H9 (cell line): ENCODE measurements around the gene GJB2. TPM values are rescaled to one million over a fixed set of nuclear protein-coding genes. Genes with fewer than 3 reads are reported as not detected.

ENCODE experiments used
- DNase-seq: peaks from one replicate; pipeline ENCODE4 v3.0.0-alpha.2; 2017
- H2AFZ ChIP-seq: one replicate; pipeline ENCODE4 v1.6.1; 2013; ENCODE audit warnings: mild to moderate bottlenecking, low read length, control low read depth, moderate library complexity
- H2AK5ac ChIP-seq: 2 replicates; pipeline ENCODE4 v1.6.1; 2013; ENCODE audit warnings: low read length, control low read depth, mixed read lengths; ENCODE audit not compliant: insufficient read length
- H2BK120ac ChIP-seq: one replicate; pipeline ENCODE4 v1.6.1; 2013; ENCODE audit warnings: low read depth, mild to moderate bottlenecking, low read length, control low read depth, inconsistent platforms; ENCODE audit not compliant: poor library complexity, severe bottlenecking
- H2BK12ac ChIP-seq: 2 replicates; pipeline ENCODE4 v1.6.1; 2013; ENCODE audit warnings: low read length, control low read depth, mixed read lengths, low read depth; ENCODE audit not compliant: insufficient read length
- H2BK15ac ChIP-seq: 2 replicates; pipeline ENCODE4 v1.6.1; 2013; ENCODE audit warnings: low read depth, low read length, control low read depth
- H2BK20ac ChIP-seq: one replicate; pipeline ENCODE4 v1.6.1; 2013; ENCODE audit warnings: low read depth, mild to moderate bottlenecking, low read length, control low read depth, inconsistent platforms; ENCODE audit not compliant: poor library complexity, severe bottlenecking
- H2BK5ac ChIP-seq: 2 replicates; pipeline ENCODE4 v1.6.1; 2013; ENCODE audit warnings: low read length, control low read depth, mixed read lengths; ENCODE audit not compliant: insufficient read length
- H3K14ac ChIP-seq: 2 replicates; pipeline ENCODE4 v1.6.1; 2013; ENCODE audit warnings: low read length, control low read depth; ENCODE audit not compliant: insufficient read depth
- H3K18ac ChIP-seq: 2 replicates; pipeline ENCODE4 v1.6.1; 2013; ENCODE audit warnings: low read depth, mild to moderate bottlenecking, mixed read lengths, low read length, control low read depth; ENCODE audit not compliant: insufficient read length
- H3K23ac ChIP-seq: 2 replicates; pipeline ENCODE4 v1.6.1; 2013; ENCODE audit warnings: low read length, control low read depth, mixed read lengths, low read depth; ENCODE audit not compliant: insufficient read length
- H3K23me2 ChIP-seq: 2 replicates; pipeline ENCODE4 v1.6.1; 2013; ENCODE audit warnings: low read depth, mild to moderate bottlenecking, mixed read lengths, low read length, control low read depth; ENCODE audit not compliant: insufficient read length, poor library complexity, severe bottlenecking
- H3K27ac ChIP-seq: 2 replicates; pipeline ENCODE4 v1.5.1; 2013; ENCODE audit warnings: low read length, control low read depth, mixed read lengths, low read depth; ENCODE audit not compliant: insufficient read length
- H3K27me3 ChIP-seq: 2 replicates; pipeline ENCODE4 v1.6.1; 2013; ENCODE audit warnings: low read length, control low read depth, inconsistent platforms; ENCODE audit not compliant: insufficient read depth
- H3K4ac ChIP-seq: 2 replicates; pipeline ENCODE4 v1.6.1; 2013; ENCODE audit warnings: low read depth, mild to moderate bottlenecking, control low read depth, inconsistent platforms, low read length, moderate library complexity
- H3K4me1 ChIP-seq: 2 replicates; pipeline ENCODE4 v1.6.1; 2013; ENCODE audit warnings: low read length, control low read depth, inconsistent platforms; ENCODE audit not compliant: insufficient read depth
- H3K4me2 ChIP-seq: 2 replicates; pipeline ENCODE4 v1.6.1; 2013; ENCODE audit warnings: low read length, control low read depth, mixed read lengths; ENCODE audit not compliant: insufficient read length, insufficient read depth
- H3K56ac ChIP-seq: 2 replicates; pipeline ENCODE4 v1.6.1; 2013; ENCODE audit warnings: low read depth, mild to moderate bottlenecking, mixed read lengths, low read length, control low read depth; ENCODE audit not compliant: insufficient read length
- H3K79me1 ChIP-seq: 2 replicates; pipeline ENCODE4 v1.6.1; 2013; ENCODE audit warnings: low read depth, mild to moderate bottlenecking, moderate library complexity, low read length, control low read depth, inconsistent platforms; ENCODE audit not compliant: insufficient read depth, poor library complexity, severe bottlenecking
- H3K79me2 ChIP-seq: 2 replicates; pipeline ENCODE4 v1.6.1; 2013; ENCODE audit warnings: low read length, control low read depth, inconsistent platforms; ENCODE audit not compliant: insufficient read depth
- H3K9ac ChIP-seq: 2 replicates; pipeline ENCODE4 v1.6.1; 2013; ENCODE audit warnings: low read length, control low read depth, mixed read lengths; ENCODE audit not compliant: insufficient read length; ENCODE audit errors: extremely low read depth
- H3K9me3 ChIP-seq: one replicate; pipeline ENCODE4 v1.6.1; 2013; ENCODE audit warnings: low read depth, low read length, inconsistent platforms; ENCODE audit not compliant: control insufficient read depth
- H3T11ph ChIP-seq: one replicate; pipeline ENCODE4 v1.6.1; 2013; ENCODE audit warnings: mild to moderate bottlenecking, low read length, control low read depth, inconsistent platforms
- H4K20me1 ChIP-seq: one replicate; pipeline ENCODE4 v1.6.1; 2013; ENCODE audit not compliant: control insufficient read depth, insufficient read length, insufficient read depth
- H4K5ac ChIP-seq: 2 replicates; pipeline ENCODE4 v1.6.1; 2013; ENCODE audit warnings: low read depth, mild to moderate bottlenecking, mixed read lengths, low read length, control low read depth; ENCODE audit not compliant: insufficient read length
- H4K8ac ChIP-seq: replicated peaks from 2 replicates; pipeline ENCODE4 v1.6.1; 2013; ENCODE audit warnings: low read length, control low read depth, mixed read lengths, low read depth; ENCODE audit not compliant: insufficient read length
- H4K91ac ChIP-seq: 2 replicates; pipeline ENCODE4 v1.6.1; 2013; ENCODE audit warnings: low read depth, mild to moderate bottlenecking, moderate library complexity, mixed read lengths, low read length, control low read depth; ENCODE audit not compliant: insufficient read length
- H3K27ac Mint-ChIP-seq, 3 experiments: 2 replicates in 2 of 3; 3 replicates in 1 of 3; pipeline ENCODE4 v1.8.0; 2020 to 2021; ENCODE audit warnings: mixed read lengths in 3 of 3, mild to moderate bottlenecking in 1 of 3, moderate library complexity in 1 of 3
- H3K27me3 Mint-ChIP-seq: 2 replicates; pipeline ENCODE4 v1.8.0; 2021; ENCODE audit warnings: low read depth, mild to moderate bottlenecking, moderate library complexity, mixed read lengths
- H3K36me3 Mint-ChIP-seq, 3 experiments: 2 replicates in 2 of 3; 3 replicates in 1 of 3; pipeline ENCODE4 v1.8.0; 2020 to 2021; ENCODE audit warnings: low read depth in 3 of 3, mixed read lengths in 3 of 3; ENCODE audit not compliant: insufficient read depth in 1 of 3
- H3K4me1 Mint-ChIP-seq, 2 experiments: 2 replicates each; pipeline ENCODE4 v1.8.0; 2020; ENCODE audit warnings: mixed read lengths in 2 of 2
- H3K4me3 Mint-ChIP-seq, 2 experiments: 2 replicates in 1 of 2; 3 replicates in 1 of 2; pipeline ENCODE4 v1.8.0; 2020 to 2021; ENCODE audit warnings: mild to moderate bottlenecking in 2 of 2, mixed read lengths in 2 of 2, moderate library complexity in 1 of 2
- H3K9me3 Mint-ChIP-seq, 2 experiments: 2 replicates in 1 of 2; 3 replicates in 1 of 2; pipeline ENCODE4 v1.8.0; 2020; ENCODE audit warnings: mild to moderate bottlenecking in 2 of 2, mixed read lengths in 2 of 2, moderate library complexity in 1 of 2
- CTCF ChIP-seq: fragments of 200-600 bp; sonication (generic); conservative IDR thresholded peaks from 3 replicates; pipeline ENCODE4 v1.8.0; 2021; ENCODE audit warnings: antibody characterized with exemption, mild to moderate bottlenecking
- WGBS: extraction: QIAGEN DNeasy Blood & Tissue Kit; methylation state at CpG from one replicate; pipeline ENCODE4 v1.1.7; 2013; ENCODE audit warnings: missing lambda C conversion rate, low lambda C conversion rate, mixed read lengths; ENCODE audit not compliant: insufficient read length; ENCODE audit errors: extremely low coverage; 5-methylcytosine and 5-hydroxymethylcytosine counted together
- total RNA-seq: library from RNA; stranded (reverse); gene quantifications from 2 replicates; pipeline ENCODE4 v1.2.1, GENCODE V29; 2021

The GJB2 gene
- total RNA-seq, 1 experiment from 2014 or later: 0.28 TPM

GRCh38 chr13:20193162-20193906, 596 bp upstream of the GJB2 start:
- no peak overlapping the region for H4K5ac ChIP-seq
- H2BK20ac ChIP-seq: no peak overlapping the region
- H3K23ac ChIP-seq: no peak overlapping the region
- H3K9me3 ChIP-seq: no peaks in the 10 kb centered on the region
- no peaks in the 10 kb centered on the region for H3K4me1 ChIP-seq
- peaks cover 93% of the 10 kb centered on the region for H3K27me3 Mint-ChIP-seq
- peaks cover 11 to 25% of the 10 kb centered on the region in 2 experiments for H3K4me1 Mint-ChIP-seq
- no peak for DNase-seq
- H3K27ac Mint-ChIP-seq: no peak overlapping the region
- peaks cover 51% of the 10 kb centered on the region for H3K27me3 ChIP-seq
- no peak overlapping the region for H3T11ph ChIP-seq
- no peak overlapping the region for H3K4ac ChIP-seq
- H2BK120ac ChIP-seq: no peak overlapping the region
- peak overlapping the region; percentile 55 for H3K4me2 ChIP-seq
- H4K20me1 ChIP-seq: peaks cover 2% of the 10 kb centered on the region
- no peak overlapping the region for H4K8ac ChIP-seq
- H3K9me3 Mint-ChIP-seq: 0 out of 5 replicates have a peak, but pooled peaks cover 0 to 2% of the 10 kb centered on the region in 2 experiments
- no peak; the same call in 2 of the 3 replicates for TF ChIP-seq CTCF
- no peak overlapping the region for H3K9ac ChIP-seq
- peaks cover 18% of the 10 kb centered on the region for H3K23me2 ChIP-seq
- H3K4me3 Mint-ChIP-seq: peak overlapping the region; percentile 50 to 77
- H3K79me1 ChIP-seq: no peaks in the 10 kb centered on the region
- H2BK15ac ChIP-seq: no peak overlapping the region
- no peaks in the 10 kb centered on the region for H3K79me2 ChIP-seq
- no peak overlapping the region for H2BK5ac ChIP-seq
- H4K91ac ChIP-seq: no peak overlapping the region
- no CpG with 5 or more reads among the region's 53 CpGs for WGBS
- no peak overlapping the region; the same call in 1 of the 2 replicates for H3K14ac ChIP-seq
- H3K36me3 Mint-ChIP-seq: no peaks in the 10 kb centered on the region
- H2AFZ ChIP-seq: no peak overlapping the region
- no peak overlapping the region for H2BK12ac ChIP-seq
- no peak overlapping the region for H2AK5ac ChIP-seq
- no peak overlapping the region for H3K27ac ChIP-seq
- no peak overlapping the region for H3K18ac ChIP-seq
- H3K56ac ChIP-seq: no peak overlapping the region
